Measurements from ENCODE around the gene NOTCH2NLA.
"Not testable (repeated sequence)": the region's sequence is repeated elsewhere in the genome, so short reads cannot be mapped to it uniquely, and the experiment has no call there.

The NOTCH2NLA gene

GRCh38 chr1:146144465-146144864 is 84.4 kb downstream of the NOTCH2NLA start, which contains the start of gene NBPF10:
TSS of gene NBPF10 (minus strand) at chr1:146144804. CDS start at chr1:146144769, 35 bp downstream.
- DNase-seq: not testable (repeated sequence)
